Measurements from ENCODE around the gene WNK1.
"Not testable (repeated sequence)": the region's sequence is repeated elsewhere in the genome, so short reads cannot be mapped to it uniquely, and the experiment has no call there.

Gene WNK1

DNA sequence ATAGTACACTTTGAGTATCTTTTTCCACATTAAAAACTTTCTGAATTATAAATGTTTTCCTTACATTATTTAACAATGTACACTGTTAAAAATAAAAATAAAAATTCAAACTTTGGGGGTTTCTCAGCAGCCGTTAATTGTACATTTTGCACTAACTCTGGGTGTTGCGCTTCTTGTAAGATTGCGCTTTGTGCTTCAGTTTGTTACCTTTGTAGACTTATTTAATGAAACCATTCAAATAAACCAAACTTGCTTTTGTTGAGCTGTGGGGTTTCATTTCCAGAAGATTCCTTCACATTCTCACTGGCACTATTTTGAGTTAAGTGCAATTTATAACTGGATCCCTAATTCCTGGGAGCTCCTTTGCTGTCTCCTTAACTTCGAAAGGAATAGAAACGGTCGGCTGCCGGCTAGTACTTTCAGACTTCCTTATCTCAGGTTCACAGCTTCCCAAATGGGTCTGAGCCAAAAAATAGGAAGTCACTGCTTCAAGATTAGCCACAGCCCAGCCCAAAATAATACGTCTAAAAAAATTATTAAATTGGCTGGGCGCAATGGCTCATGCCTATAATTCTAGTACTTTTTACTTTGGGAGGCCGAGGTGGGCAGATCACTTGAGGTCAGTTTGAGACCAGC, 158.9 kb downstream of the WNK1 start:
- DNase-seq (ENCODE audit: low spot score): no peak

DNA sequence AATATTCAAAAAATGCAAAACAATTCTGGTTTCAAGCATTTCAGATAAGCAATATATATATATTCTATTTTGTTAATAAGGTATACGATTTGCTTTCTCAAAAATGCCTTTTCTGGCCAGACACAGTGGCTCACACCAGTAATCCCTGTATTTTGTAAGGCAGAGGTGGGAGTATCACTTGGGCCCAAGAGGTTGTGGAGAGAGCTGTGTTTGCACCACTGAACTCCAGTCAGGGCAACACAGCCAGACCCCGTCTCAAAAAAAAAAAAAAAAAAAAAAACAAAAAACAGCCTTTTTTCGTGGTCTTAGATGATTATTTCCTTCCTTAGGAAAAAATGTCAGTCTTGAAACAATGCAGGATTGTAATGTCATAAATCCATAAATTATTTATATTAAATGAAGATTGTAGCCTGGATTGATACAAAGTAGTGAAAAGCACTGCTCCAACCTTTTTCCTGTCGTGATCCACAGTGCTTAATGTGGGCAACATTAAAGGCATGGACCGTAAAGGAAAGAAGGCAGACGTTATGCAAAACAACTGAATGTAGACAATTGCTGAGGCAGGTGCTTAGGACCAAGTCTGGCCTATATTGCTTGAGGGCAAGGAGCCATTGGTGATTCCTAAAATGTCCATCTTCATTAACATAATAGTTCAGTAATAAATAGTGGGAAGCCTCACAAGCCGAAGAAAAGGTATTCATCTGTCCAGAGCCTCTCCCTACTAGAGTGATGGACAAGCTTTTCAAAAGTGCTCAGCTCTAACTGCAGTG, 160.3 kb downstream of the WNK1 start:
- DNase-seq (ENCODE audit: low spot score): no peak

DNA sequence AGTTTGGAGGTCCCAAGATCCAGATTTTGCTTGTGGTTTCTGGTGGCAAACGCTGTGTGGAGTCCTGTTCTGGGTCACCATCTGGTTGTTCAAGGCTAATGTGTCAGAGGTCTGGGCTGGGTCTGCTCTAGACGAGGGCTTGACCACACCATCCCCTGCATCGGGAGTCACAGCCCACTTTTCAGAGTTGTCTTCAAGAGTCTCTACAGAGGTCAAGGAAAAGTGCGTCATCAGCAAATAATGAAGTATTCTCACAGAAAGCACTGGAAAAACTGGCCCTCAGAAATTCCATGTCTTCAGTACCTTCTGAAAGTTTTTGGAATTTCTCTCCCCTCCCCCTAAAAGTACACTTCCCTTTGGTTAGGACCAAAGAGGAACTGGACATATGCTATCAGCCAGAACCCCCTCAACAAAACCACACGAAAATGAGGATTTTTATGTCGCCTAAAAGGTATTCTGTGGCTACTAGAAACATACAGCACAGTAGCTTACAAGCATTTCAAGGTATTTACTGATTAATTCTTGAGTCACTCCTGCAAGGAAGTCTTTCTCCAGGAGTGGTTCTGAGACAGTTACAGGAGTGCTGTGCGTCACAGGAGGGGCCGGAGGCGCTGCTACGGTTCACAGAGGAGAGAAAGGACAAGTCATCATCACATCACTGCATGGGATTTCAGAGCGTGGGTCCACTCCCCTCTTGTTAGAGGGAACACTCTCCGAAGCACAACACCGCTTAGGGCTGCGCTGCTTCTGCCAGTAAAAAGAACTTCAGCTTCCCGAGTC, 161.7 kb downstream of the WNK1 start:
- DNase-seq (ENCODE audit: low spot score): no peak

DNA sequence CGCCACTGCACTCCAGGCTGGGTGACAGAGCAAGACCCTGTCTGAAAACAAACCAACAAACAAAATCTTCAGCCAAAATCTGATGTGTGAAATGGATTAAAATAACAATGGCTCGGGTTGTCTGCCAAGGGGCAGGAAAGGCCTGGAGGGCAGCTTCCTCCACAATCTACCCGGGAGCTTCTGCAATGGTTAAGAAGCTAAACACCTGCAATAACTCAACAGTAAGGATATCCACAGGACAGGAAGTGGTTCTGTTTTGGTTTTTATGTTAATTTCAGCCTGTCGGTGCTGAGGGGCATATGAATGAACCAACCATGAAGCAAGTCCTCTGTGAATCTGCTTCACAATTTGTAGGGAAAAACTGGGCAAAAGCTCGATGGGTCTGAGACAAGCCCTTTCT, 162.7 kb downstream of the WNK1 start:
- no peak for DNase-seq (ENCODE audit: low spot score)

DNA sequence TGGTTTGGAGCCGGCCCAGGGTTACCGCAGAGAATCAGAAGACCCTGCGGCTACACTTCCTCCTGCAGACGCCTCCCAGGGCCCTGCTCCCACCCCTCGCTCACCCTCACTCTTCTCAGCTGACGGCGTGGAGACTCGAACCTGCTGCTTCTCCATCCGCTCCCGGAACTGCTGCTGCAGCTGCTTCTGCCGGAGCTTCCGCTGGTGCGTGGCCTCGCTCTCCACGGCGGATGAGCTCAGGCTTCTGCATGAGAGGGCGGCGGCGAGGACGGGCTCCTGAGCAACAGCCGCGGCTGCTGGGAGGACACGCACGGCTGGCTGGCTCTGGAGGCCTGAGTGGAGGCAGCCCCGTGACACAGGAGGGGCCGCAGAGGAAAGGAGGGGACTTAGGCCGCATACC, 163.9 kb downstream of the WNK1 start:
- DNase-seq (ENCODE audit: low spot score): no peak

DNA sequence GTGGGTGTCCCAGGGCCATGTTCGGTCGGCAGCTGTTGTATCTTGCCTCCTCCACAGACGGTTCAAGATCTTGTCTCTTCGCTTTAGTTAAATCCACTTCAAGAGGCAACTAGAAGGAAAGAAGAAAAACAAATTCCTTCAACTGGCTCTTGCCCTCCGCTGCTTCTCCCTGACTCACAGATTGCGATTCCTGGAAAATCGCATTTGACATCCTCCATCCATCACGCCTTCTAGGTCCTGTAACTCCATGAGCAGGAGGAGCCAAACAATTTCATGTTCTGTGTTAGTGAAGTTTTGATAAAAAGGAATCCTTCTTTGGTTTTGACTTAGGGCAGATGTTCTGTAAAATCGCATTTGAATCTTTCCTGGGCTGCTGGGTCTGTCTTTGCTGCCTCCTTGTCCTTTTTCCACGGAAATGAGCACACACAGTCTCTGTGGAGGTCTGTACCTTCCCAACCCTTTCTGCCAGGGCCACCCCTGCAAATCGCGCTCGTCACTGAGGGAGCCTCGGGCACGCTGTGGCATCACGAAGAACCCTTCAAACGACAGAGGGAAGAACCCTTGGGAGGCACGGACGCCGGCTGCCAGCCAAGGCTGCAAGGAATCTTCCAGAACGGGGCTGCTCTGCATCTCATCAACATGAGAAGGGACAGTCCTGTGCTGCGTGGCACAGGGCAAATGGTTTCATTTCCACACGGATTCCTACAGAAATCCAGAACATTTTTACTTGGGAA, 164.5 kb downstream of the WNK1 start:
- DNase-seq (ENCODE audit: low spot score): no peak

DNA sequence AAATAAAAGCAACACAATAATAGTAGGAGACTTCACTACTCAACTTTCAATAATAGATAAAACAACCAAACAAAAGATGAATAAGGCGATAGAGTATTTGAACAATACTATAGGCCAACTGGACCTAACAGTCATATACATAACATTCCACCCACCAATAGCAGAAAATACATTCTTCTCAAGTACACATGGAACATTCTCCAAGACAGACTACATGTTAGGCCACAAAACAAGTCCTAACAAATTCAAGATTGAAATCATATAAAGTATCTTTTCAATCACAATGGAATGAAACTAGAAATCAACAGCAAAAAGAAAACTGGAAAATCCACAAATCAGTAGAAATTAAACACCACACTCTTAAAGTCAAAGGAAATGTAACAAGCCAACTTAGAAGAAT, 168.3 kb downstream of the WNK1 start:
- no peak for DNase-seq (ENCODE audit: low spot score)

DNA sequence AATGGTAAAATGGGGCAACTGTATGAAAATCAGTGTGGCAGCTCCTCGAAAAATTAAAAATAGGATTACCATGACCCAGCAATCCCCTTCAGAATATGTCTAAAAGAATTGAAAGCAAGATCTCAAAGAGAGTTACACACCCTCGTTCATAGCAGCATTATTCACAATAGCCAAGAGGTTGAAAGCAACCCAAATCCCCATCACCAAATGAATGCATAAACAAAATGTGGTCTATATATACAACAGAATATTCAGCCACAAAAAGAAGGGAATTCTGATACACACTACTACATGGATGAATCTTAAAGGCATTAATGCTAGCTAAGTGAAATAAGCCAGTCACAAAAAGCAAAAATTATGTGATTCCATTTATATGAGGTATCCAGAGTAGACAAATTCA, 169.9 kb downstream of the WNK1 start:
- DNase-seq (ENCODE audit: low spot score): no peak

DNA sequence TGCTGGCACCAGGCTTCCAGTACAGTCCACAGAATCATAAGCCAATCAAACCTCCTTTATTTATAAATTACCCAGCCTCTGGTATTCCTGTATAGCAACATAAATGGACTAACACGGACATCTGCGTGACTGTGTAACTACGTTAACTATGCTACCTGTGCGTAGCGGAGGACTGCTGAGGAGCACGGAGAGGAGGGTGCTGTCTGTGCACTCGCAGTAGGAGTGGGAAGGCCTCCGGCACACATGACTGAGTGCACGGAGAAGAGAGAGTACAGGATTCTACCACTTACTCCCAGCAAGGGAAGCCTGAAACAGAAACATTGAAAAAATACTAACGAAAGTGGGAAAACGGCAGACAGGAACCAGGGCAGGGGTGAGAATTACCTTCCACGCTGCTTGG, 174.3 kb downstream of the WNK1 start:
- no peak for DNase-seq (ENCODE audit: low spot score)

DNA sequence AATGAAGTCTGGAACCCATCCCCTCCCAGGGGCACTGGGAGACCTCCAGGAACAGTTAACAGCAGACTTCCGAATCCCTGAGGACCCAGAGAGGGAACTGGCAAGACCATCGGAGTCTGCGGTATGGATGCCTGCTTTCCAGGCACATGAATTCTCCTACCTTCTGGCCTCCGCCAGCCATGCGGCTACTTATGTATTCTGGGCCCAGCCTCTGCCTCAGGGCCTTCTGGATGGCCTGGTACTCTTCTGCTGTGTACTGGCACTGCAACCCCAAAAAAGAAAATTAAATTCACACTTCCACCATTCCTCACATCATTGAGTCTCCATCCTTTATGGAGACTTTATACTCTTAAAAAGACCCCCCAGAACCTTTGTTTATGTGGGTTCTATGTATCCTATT, 178.7 kb downstream of the WNK1 start:
- no peak for DNase-seq (ENCODE audit: low spot score)

DNA sequence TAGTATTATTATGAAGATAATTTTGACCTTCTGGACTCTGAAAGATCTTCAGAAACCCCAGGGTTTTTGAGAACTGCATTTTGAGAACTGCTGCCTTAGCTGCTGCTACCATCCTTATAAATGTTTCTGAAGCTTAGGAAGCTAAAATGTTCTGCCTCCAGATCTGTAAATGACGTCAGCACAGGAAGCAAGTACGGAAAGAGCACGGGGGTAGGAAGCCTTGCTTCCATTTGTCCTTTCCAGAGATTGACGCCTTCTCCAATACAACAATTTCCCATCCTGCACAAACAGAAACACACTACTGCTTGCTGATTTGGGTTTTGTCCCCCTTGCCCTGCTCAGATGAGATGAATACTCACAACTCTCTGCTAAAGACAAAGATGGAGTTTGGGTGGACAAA, 179.2 kb downstream of the WNK1 start:
- no peak for DNase-seq (ENCODE audit: low spot score)

DNA sequence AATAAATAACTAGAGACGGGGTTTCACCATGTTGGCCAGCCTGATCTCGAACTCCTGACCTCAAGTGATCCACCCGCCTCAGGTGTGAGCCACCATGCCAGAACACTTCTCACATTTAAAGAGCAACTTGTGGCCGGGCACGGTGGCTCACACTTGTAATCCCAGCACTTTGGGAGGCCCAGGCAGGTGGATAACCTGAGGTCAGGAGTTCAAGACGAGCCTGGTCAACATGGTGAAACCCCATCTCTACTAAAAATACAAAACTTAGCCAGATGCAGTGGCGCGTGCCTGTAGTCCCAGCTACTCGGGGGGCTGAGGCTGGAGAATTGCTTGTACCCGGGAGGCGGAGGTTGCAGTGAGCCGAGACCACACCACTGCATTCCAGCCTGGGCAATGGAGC, 183.5 kb downstream of the WNK1 start:
- not testable (repeated sequence) for DNase-seq (ENCODE audit: low spot score)

DNA sequence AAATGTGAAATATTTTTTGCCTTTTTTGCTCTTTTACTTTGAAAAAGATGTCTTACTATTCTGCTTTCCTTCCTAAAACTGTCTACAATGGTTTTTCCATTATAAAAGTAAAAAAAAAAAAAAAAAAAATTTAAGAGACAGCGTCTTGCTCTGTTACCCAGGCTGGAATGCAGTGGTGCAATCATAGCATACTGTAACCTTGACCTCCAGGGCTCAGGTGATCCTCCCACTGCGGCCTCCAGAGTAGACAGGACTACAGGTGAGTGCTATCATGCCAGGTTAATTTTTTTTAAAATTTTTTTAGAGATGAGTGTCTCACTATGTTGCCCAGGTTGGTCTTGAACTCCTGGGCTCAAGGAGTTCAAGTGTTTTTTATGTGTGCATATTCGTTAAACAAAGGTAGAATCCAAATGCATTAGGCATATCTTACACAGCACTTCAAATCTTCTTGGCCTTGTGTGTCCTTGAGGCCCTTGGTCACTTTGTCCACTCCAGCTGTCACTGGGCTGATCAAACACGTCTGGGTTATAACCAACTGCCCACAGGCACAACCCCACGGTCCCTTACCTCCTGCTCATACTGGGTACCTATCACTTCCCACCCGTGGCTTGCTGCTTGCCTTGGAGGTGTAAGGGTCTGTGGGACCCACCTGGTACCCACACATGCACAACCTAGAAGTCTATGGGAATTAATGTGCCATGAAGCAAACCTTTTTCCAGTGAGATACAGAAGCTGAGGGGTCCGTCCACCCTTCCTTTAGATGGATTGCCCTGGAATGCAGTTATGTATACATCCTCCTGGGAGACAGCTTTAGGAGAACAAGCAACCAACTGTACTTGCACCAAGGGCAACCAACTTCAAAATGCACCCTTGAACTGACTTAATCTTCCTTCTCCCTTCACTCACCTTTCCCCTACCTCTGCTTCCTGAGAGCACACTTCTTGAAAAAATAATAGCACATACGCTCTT, 184.3 kb downstream of the WNK1 start:
- DNase-seq (ENCODE audit: low spot score): no peak

DNA sequence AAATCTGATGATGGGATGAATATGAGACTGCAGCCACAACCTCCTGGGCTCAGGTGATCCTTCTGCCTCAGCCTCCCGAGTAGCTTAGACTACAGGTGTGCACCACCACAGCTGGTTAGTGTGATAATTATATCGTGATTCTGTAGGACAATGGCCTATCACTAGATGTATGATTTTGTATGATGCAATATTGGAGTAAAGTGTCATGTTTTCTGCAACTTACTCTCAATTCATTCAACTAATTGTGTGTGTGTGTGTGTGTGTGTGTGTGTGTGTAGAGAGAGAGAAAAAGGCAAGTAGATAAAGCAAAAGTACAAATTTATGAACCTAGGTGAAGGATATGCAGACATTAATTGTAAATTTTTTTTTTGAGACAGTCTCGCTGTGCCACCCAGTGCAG, 186.4 kb downstream of the WNK1 start:
- no peak for DNase-seq (ENCODE audit: low spot score)

DNA sequence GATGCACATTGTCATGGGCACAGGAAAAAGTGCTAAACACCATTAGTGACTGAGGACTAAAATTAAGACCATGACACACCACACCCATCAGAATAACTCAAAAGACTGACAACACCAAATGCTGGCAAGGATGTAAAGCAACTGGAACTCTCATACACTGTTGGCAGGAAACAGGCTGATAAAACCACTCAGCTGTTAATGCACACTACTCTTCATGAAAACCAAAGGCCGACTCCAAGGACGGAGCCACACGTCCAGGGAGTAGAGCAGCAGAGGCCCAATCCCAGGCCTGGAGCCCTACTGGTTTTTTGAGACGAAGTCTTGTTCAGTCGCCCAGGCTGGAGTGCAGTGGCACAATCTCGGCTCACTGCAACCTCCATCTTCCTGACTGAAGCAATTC, 190.7 kb downstream of the WNK1 start:
- no peak for DNase-seq (ENCODE audit: low spot score)

DNA sequence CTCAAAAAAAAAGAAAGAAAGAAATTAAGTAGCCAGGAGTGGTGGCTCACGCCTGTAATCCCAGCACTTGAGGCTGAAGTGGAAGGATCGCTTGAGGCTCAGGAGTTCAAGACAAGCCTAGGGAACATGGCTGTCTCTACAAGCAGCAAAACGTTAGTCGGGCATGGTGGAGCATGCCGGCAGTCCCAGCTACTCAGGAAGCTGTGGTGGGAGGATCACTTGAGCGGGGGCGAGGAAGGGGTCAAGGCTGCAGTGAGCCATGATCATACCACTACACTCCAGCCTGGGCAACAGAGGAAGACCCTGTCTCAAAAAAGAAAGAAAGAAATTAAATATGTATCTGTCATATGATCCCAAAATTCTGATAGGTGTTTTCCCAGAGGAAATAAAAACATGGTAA, 191.8 kb downstream of the WNK1 start:
- DNase-seq (ENCODE audit: low spot score): no peak

DNA sequence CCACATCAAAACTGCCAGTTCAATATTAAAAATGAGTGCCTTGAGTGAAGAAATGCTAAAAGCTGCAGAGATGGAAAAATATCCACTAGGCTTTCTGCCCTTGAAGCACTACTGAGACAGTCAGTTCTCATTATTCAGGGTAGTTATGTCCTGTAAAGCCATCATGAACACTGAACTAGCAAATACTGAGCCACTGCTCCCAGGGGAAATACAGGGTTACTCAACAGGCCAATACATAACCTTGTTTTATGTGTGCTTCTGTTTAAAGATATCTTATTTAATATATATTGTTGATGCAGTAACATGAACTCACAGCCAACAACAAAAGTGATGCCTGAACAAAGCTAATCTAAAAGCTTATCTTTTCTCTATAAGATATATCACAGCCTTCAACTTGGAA, 193.8 kb downstream of the WNK1 start:
- DNase-seq (ENCODE audit: low spot score): no peak

DNA sequence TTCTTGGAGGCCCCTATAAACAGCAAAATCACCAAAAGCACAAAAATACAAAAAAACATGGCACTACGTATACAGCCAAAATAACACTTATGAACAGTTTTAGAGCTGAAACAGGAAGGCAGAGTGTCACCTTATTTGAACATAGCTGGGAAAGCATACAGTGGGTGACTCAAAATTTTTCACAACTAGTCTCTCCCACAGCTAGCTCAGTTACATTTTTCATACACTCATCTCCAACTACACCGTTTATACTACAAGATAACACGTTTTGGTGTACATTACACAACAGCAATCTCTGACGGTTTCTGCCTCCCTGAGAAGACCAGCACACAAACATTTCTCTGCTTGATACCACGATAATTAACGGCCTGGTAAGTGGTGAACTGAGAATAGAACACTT, 194.3 kb downstream of the WNK1 start:
- no peak for DNase-seq (ENCODE audit: low spot score)

DNA sequence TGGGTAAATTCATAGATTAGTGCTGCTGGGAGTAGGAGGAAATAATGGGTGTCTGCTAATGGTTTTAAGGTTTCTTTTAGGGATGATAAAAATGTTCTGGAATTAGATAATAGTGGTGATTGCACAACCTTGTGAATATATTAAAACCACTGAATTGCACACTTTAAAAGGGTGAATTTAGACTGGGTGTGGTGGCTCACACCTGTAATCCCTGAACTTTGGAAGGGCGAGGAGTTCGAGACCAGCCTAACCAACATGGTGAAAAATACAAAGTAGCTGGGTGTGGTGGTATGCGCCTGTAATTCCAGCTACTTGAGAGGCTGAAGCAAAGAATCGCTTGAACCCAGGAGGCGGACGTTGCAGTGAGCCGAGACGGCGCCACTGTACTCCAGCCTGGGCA, 195.9 kb downstream of the WNK1 start:
- no peak for DNase-seq (ENCODE audit: low spot score)

DNA sequence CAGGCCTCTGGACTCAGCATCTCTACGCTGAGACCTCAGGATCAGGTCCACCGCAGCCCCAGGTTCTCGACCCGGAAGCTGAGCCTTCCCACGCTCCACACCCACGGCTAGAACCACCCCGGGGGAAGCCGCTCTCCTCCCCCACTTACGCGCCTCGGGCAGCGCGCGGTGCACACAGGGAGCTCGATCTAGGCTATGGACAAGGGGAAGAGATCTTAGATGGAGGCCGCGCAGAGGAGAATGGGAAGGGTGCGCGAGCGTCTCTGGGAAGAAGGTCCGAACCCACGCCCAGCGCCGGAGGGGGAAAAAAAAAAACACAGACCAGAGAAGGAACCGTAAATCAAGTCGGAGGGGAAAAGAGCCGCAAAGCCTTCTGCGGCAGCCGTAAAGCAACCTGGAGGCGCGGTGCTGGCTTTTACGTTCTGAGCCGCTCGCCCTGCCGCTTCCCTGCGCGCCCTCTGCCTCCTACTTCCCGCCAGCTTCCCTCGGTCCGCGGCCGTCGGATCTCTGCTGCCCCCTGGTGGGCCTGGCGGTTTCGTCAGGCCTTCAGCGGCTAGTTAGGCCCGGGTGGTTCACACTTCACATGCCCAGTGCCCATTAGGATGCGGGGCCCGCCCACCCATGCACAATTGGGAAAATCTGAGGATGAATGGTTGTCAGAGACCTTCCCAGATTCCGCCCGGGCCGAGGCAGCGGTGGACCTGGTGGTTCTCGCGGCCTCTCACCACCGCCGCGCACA, 197.2 kb downstream of the WNK1 start, which contains the start of gene RAD52:
Gene RAD52, minus strand, starts transcription at position 242 of the 739 bp plus-strand sequence. CDS start 16,636 bp downstream, outside the sequence.
- peak; percentile 81 for DNase-seq (ENCODE audit: low spot score)
